Stimulated activated CD8-positive, alpha-beta memory T cell treated with anti-CD3 and anti-CD28 coated beads, Interleukin-15, amount 100 ng/mL, for 1 hour (primary cell): ENCODE data around the gene CNOT2.

Experiments
- DNase-seq: peaks from one replicate; pipeline ENCODE4 v3.0.0-alpha.2; 2020; ENCODE audit warnings: low read depth

CNOT2 gene, protein sequence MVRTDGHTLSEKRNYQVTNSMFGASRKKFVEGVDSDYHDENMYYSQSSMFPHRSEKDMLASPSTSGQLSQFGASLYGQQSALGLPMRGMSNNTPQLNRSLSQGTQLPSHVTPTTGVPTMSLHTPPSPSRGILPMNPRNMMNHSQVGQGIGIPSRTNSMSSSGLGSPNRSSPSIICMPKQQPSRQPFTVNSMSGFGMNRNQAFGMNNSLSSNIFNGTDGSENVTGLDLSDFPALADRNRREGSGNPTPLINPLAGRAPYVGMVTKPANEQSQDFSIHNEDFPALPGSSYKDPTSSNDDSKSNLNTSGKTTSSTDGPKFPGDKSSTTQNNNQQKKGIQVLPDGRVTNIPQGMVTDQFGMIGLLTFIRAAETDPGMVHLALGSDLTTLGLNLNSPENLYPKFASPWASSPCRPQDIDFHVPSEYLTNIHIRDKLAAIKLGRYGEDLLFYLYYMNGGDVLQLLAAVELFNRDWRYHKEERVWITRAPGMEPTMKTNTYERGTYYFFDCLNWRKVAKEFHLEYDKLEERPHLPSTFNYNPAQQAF

DNA sequence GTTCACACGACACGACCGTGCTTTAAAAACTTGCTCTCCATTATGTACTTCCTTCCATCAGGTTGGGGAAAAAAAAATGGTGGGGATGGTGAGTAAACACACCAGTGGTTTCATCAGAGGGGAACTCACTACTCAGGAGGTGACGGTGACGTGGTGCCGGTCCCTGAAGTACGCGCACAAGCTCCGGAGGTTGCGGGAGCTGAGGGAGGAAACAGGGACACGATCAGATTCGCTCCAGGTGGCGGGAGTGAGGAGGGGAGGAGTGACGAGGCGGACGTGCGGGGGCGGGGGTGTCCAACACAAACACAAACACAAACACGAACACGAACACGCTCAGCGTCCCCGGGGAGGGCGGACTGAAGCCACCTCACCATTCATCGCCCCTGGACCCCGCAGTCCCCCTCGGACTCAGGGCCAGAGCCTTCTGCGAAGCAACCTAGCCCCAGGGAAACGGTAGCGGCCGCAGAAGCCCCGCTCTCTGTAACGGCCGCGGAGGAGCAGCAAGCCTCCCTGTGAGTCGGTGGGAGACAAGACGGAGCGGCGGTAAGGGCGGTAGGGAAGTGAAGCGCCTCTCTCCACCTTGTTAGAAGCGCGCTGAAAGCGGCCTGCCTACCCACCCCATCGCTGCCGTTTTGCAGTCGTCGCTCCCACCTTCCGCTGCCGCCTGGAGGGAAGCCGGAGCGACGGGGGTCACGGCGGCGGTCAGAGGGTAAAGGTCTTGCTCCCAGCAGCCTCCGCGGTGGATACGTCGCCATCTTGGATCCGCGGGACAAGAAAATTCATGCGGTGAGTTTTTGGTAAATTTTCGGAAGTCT, at the start of gene CNOT2:
CNOT2 (plus strand) TSS at position 739 of the 815 bp plus-strand sequence. CDS start 34,794 bp downstream, outside the sequence.
- peak; percentile 86 for DNase-seq

DNA sequence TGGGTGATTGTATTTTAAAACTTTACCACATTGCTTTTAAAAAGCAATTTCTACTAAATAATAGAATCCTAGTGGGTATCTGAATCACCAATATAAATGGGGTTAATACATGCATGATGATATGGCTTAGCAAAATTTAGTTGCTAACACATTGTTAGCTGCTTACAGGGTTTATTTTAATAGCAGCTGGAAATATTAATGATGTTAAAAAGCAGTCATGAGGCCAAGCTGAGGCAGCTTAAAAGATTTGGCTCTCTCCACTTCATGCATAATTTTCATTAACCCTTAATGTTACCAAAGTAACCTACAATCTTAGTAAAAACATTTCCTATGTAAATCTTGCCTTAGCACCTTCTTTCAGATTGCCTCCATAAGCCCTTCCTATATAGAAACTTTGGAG, 49.2 kb upstream of the CNOT2 start:
- no peak for DNase-seq

DNA sequence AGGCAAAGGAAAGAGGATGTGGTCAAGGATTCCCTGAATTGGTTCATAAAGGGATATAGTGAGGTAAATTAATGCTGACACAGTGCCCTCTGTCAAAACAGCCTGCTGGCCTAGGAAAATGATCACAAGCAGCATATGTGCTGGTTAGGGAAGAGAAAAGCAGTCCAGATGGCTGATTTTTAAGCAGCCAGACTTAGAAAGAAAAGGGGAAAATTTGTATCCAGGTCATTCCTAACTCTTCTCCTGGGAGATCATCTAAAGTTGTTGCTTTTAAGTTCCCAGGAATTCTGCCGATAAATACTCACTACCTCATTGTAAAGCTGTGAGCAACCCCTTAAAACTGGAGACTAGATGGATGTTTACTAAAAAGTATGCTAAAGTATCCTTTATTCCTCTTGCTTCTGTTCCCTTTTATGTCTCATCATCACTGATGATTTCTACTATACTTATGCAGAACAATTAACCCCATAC, 46.4 kb upstream of the CNOT2 start:
- no peak for DNase-seq

DNA sequence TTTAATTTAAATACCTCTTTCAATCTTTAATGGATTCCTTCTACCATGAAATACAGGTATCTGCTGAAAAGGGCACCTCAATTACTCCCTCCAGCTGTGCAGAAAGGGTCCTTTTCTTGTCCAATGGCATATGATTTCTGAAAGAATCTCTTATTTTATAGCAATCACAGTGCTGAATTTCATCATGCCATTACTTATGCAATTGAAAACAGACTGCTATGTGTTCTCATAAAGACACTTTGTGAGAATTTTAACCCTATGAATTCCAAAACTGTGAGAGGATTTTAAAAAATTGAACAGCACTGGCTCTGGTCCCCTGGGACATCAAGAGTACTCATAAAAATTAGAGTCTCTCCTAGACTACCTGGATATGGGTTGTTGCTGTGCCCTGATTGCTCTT, 45.9 kb upstream of the CNOT2 start:
- DNase-seq, result no peak

DNA sequence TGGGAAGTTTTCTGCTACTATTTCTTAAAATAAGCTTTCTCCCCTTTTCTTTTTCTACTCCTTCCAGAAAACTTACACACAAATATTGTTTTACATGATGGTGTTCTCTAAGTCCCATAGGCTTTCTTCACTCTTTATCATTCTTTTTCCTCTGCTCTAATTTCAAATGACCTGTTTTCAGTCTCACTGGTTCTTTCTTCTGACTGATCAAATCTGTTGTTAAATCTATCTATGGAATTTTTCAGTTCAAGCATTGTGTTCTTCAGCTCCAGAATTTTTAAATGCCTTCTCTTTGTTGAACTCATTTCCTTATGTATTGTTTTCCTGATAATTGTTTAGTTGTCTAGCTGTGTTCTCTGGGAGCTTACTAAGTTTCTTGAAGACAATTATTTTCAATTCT, 29.5 kb upstream of the CNOT2 start:
- no peak for DNase-seq

DNA sequence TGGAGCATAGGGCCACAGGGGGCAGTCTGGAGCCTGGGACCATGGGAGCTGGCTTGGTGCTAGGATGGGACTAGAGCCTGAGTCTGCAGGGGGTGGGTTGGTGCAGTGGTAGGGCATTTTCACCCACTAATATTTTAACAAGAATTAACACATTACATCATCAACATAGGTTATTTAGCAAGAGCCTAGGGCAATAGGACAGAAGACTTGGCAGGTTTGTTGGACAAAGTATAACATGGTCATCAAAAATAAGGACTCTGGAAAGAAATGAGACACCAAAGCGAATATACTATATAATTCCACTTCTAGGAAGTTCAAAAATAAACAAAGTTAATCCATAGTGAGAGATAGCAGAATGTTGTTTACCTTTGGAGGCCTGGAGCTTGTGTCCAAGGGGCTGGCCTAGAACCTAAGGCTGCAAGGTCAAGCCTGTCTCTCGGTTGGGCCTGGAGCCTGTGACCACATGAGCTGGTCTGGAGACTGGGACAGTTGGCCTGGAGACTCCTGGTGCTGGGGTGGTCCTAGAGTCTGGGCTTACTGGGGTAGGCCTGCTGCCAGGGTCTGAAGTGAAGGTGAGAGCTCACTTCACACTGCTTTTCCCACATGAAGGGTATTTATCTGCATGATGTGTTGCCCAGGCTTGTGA, 28.1 kb upstream of the CNOT2 start:
- DNase-seq, result no peak

DNA sequence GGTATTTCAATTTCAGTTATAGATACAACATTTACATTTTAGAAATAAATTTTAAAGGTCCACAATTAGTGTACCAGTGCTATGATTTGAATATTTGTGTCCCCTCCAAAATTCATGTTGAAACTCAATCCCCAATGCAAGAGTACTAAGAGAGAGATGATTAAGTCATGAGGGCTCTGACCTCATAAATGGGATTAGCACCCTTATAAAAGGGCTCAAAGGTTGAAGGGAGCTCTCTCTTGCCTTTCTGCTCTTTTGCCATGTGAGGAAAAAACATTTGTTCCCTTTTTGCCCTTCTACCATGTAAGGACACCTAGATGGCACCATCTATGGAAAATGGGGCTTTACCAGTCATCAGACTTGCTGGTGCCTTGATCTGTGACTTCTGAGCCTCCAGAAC, 25.8 kb upstream of the CNOT2 start:
- no peak for DNase-seq

DNA sequence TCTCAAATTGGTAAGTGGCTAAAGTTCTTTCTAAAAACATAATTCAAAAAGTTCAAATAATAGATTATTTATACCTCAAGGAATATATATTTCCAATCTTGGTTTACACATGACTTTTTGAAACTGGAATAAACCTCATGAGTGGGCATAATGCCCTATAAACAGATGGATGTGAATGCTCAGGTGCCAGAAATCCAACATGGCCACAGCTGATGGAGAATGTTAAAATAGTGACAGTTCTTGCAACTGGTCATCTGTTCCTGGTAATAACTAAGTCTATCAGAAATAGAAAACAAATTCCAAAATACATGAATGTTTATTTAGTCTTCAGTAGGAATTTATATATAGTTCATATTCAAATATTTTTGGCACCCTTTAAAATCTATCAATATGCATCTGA, 21.6 kb upstream of the CNOT2 start:
- DNase-seq, result no peak

DNA sequence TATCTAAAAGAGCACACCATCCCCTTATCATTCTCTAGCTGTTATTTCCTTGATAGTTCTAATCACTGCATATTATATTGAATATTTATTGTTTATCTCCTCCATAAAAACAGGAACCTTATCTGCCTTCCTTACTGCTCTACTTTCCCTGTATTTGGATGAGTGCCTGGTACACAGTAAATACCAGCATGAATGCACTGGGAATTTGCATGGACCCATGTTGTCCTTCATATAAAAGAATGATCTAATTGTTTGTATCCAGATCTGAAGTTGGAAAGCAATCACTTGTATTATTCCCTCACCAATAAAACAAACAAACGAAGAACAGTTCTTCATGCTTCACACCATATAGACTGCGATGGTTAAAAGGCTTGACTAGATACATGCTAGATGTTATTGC, 15.3 kb upstream of the CNOT2 start:
- DNase-seq, result no peak

DNA sequence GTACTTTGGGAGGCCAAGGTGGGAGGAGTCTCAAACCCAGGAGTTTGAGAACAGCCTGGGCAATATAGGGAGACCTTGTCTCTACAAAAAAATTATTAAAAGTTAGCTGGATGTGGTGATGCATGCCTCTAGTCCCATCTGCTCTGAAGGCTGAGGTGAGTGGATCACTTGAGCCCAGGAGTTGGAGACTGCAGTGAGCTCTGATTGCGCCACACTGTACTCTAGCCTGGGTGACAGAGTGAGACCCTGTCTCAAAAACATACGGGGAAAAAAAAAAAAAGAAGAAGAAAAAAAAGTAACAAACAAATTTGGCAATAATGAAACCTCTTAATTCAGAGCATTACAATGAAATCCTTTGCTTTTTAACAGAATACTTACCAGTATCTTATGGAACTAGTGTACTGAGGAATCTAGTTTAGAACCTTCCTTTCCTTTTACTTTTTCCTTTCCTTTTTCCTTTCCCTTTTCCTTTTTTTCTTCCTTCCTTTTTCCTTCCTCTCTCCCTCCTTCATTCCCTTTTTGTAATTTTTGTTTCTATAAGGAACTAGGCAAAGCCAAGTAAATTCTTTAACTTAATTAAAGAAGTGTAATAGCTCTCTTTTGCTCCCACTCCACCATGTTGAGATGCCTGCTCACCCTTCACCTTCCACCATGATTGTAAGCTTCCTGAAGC, 12.2 kb upstream of the CNOT2 start:
- DNase-seq, result no peak

DNA sequence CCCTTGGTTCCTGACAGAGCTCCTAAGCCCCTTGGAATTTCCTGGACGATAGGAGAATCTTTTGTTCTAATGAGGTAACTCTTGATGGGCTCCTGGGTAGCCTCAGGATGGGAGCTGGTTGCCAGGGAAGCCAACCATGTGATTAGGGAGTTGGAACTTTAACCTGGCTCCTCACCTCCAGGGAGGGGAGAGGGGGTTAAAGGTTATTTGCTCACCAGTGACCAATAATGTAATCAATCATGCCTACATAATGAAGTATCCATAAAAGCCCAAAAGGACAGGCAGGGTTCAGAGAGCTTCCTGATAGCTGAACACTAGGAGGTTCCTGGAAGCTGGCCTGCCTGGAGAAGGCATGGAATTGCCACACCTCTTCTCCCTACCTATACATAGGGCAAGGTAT, 6.2 kb upstream of the CNOT2 start:
- DNase-seq, result no peak

DNA sequence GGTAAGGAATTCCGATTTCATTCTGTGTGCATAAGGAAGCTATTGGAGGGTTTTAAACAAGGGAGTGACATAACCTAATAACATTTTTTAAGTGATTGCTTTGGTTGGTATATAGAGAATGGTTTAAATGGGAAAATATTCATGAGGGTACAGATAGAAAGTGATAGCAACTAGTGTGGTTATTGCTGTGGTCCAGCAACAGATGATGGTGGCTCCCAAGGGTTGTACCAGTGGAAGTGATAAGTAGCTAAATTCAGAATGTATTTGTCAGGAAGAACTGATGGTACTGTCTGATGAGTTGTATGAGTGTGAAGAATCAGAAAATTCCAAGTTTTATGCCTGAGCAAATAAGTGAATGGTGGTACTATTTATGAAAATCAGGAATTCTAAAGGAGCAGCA, 2.6 kb upstream of the CNOT2 start:
- no peak for DNase-seq

DNA sequence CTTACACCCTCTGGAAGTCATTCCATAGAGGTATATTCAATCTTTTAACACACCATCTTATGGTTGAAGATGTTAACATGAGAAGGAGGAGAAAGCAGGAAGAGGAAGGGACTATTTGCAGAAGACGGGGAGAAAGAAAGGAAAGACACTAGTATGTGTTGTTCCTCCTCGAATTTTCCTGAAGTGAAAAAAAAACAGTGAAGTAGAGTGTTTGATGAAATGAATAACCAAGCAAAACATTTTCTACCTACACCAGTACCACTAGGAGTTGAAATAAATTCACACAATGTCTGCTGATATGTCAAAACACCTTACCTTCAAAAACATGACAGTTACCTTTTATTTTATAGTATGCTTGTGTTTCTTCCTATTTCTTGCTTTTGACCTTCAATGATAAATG, 1.4 kb upstream of the CNOT2 start:
- no peak for DNase-seq

DNA sequence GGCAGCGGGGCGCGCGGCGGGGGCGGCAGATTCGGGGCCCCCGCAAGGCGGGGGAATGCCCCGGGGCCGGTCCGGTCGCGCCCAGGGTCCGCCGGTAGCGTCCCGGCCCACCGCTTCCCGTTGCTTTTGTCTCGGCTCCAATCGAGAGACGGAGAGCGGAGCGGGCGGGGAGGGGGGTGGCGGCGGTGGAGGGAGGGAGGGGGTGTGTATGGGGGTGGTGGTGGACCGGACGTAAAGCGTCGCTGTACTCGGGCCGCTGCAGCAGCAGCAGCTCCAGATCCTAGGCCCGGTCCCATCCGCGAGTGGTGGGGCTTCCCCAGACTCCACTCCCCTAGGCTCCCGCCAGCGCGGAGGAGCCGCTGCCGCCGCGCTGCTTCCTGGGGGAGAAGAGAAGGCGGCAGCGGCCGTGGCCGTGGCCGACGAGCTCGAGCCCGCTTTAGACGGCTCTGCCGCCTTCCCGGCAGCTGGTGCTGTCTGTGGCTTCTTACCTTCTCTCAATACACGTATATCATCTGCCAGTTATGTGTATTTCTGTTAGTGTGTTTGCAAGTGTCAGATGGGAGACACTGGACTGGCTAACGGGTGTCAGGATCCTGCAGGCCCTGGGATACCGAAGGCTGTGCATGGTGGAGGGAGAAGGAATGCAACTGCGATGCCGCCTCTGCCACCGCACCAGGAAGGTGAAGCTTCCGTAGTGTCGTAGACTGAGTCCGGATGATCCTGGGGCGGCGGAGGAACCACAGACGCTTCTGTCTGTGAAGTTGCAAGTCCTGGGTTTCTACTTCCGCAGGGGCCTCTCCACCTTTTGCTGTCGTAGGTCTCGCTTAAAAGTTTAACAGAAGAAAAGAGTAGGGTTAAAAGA, 508 bp downstream of the CNOT2 start:
- DNase-seq, result peak; percentile 38

DNA sequence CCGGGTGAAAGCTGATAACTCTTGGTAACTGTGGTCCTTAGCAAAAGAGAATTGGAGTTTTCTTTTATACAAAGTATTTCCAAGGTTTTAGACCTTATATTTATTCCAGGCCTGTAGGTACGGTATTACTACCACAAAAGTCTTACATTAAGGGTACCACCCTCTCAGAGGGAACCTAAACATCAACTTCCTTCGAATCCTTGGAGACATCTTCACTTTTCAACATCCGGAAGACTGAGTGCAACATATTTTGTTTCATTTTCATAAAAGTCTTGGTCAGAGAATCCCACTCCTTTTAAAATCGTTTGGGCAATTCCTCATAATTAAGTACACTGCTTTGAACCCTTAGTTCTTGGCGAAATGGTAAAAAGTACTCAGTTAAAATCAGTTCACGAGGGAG, 1.2 kb downstream of the CNOT2 start:
- no peak for DNase-seq

DNA sequence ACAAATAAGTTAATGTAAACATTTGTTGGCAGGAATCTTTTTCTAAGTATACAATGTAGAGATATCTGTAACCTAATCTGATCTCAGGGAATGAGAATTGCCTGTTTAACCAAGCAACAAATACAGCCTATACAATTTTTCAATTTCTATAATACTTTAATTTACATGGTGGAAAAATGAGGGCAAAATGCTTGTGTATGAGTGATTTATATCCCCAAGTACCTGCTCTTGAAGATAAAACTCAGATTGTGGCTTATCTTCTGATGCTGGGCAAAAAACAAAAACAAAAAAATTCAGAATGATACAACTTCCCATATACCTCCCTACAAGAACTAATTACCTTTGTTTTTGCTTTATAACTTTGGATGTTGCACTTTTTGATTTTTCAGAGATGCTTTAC, 2.2 kb downstream of the CNOT2 start:
- no peak for DNase-seq

DNA sequence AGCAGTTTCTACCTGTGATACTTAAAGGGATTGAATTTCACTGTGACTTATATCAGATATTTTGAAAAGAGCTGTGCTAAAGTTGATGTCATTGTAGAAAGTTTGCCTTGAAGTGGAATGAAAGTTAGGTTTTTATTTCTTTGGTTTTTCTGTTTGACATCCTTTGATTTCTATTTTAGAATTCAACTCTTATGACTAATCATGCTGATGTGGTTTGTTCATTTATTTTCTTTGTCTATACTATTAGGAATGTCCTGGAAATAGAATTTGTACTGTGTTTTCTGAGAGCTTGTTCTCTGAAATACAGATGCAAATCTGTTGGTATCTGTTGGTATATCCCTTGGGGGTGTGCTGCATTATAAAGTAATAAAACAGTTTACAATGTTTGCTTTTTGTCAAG, 3.3 kb downstream of the CNOT2 start:
- no peak for DNase-seq

DNA sequence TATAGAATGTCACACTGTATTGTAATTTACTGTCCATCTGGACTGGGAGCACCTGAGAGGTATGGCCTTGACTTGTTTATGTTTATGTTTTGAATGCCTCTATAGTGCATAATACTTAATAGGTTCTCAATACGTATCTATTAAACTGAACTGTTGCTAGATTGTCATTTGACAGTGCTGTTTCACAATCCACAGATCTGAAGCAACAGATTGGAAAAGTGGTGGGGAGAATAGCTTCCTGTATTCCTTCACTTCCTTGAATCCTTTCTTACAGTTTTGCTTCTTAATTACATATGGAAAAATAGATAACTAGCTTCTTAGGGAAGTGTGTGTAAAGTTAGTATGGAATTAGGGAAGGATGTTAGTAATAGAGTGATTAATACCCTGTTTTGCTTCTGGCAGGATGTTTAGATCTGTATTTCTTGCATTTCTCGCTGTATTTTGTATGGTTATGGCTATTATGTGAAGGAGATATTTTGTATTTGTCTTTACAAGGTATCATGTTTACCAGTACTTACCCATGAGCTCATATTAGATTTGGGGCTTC, 4.5 kb downstream of the CNOT2 start:
- no peak for DNase-seq

DNA sequence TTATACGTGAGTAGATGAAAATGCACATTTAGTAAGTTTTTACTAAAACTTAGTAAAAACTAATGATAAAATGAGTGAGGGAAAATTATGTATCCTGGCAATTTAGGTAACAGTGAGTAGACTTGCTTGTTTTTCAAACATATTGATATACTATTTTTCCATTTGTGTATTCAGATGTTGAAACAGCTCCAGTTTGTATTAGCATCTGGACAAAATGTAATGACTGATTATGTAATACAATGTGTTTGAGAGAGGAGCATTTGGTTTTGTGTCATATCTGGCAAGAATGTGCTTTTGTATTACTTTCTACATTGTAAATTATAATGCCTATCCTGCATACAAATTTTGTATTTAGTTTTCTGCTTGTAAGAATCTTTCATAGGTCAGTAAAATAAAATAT, 5.6 kb downstream of the CNOT2 start:
- no peak for DNase-seq

DNA sequence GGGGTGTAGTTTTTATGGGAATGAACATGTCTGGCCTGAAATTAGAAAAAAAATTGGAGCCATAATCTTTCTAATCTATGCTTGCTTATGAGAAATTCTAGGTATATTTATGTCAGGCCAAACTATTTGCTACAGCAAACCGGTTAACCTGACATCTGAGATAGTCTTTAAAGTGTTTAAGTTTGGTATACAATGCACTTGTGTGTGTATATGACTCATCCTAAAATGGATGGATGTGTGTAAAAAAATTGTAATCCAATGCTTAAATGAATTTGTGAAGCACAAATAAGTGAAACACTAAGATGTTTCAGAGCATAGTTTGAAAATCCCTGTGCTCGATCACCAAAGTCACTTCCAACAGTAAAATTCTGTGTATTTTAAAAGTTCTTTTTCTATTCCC, 6.7 kb downstream of the CNOT2 start:
- DNase-seq, result no peak

DNA sequence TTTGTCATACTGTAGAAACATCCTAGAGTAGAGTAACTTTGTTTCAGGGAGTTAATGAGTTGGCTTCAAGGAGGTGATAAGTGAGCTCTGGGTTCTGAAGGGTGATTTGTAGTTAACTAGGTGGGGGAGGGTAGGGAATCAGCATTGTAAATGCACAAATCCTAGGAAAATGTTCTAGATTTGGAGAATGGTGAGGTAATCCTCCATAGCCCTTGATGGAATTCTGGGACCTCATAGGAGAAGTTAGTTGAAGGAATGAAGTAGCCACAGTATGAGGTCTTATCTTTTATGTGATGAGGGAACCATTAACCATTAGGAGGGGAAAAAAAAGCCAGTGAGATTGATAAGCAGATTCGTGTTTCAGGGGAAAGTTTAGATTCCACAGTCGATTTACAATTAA, 8.0 kb downstream of the CNOT2 start:
- DNase-seq, result no peak
